IMR-90 (cell line): ENCODE measurements around the gene SETD3. TPM values are rescaled to one million over a fixed set of nuclear protein-coding genes. Genes with fewer than 3 reads are reported as not detected.

Experiments
- CEBPB ChIP-seq: IDR thresholded peaks from 2 replicates; pipeline ENCODE4 v1.6.1; 2012; ENCODE audit warnings: low read depth, low read length, improper control_type of control experiment
- polyA plus RNA-seq, 3 experiments: library from polyadenylated mRNA; depleted of rRNA; stranded (reverse); fragments of >200 nt; gene quantifications; 2 replicates each; pipeline ENCODE4 v1.2.3, GENCODE V29; 2012; ENCODE audit warnings: low replicate concordance in 1 of 3
- total RNA-seq: library from RNA; depleted of rRNA; stranded (reverse); fragments of >200 nt; gene quantifications from 2 replicates; pipeline ENCODE4 v1.2.3, GENCODE V29; 2012
- TF ChIP-seq, protein P1 (sequence below): fragments of 150-350 bp; IDR thresholded peaks from 2 replicates; pipeline ENCODE4 v1.6.1; 2016; ENCODE audit warnings: low read depth, mild to moderate bottlenecking, low read length, moderate library complexity, borderline replicate concordance

Gene SETD3
- total and polyA plus RNA-seq, 2 of the 4 experiments (the other 2 are of a cell fraction) = 18.8 to 31.9 TPM

DNA sequence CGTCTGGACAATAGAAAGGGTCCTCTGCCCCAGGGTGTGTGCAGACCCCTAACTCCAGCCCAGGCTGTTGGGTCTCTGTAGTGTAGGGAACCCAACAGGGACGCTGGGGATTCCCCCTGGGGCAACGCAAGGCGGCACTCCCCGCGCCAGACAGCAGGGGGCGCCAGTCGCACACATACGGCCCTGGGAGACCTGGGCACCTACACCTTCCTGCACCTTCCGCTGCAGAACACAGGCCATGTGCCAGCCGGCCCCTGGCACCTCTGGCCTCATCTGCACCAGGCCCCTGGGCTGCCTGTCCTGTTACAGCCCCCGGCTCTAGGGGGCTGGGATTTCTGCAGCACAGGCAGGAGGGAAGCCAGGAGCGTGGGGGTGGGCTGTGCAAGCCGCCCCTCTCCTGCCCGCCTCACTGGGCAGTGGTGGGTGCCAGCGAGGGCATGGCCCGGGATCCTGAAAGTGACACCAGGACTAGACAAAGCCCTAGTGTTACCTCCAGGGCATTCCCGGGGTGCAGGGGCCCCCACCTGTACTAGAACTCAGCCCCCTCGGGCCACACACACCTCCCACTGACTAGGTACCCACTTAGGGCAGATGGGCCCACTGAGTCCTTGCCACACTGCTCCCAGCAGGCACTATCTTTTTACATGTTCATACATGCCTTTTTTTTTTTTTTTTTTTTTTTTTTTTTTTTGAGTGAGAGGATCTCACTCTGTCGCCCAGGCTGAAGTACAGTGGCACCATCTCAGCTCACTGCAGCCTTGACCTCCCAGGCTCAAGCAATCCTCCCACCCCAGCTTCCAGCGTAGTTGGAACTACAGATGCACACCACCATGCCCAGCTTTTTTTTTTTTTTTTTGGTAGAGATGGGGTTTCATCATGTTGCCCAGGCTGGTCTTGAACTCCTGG lies 38.0 kb upstream of the SETD3 start (continued):
- TF ChIP-seq, protein P1, sequence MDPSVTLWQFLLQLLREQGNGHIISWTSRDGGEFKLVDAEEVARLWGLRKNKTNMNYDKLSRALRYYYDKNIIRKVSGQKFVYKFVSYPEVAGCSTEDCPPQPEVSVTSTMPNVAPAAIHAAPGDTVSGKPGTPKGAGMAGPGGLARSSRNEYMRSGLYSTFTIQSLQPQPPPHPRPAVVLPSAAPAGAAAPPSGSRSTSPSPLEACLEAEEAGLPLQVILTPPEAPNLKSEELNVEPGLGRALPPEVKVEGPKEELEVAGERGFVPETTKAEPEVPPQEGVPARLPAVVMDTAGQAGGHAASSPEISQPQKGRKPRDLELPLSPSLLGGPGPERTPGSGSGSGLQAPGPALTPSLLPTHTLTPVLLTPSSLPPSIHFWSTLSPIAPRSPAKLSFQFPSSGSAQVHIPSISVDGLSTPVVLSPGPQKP = no peak
- TF ChIP-seq CEBPB = no peak
